Muscle layer of duodenum (tissue), 2 donors: ENCODE measurements around the gene SLC38A6.

Experiments
- H3K27ac ChIP-seq: one replicate; pipeline ENCODE4 v1.7.0; 2013; ENCODE audit warnings: mild to moderate bottlenecking, low read length
- H3K27me3 ChIP-seq: one replicate; pipeline ENCODE4 v1.7.0; 2013; ENCODE audit warnings: low read depth, mild to moderate bottlenecking, control low read depth, low read length
- H3K36me3 ChIP-seq, 2 donors: one replicate each; pipeline ENCODE4 v1.7.0; 2013; ENCODE audit warnings: low read length in 2 of 2, control low read depth in 1 of 2, mild to moderate bottlenecking in 1 of 2; ENCODE audit not compliant: insufficient read depth in 2 of 2, control insufficient read depth in 1 of 2
- H3K4me1 ChIP-seq, 2 donors: one replicate each; pipeline ENCODE4 v1.7.0; 2013; ENCODE audit warnings: low read length in 2 of 2, mild to moderate bottlenecking in 2 of 2, control low read depth in 1 of 2, moderate library complexity in 1 of 2; ENCODE audit not compliant: insufficient read depth in 2 of 2, control insufficient read depth in 1 of 2
- H3K4me3 ChIP-seq, 2 donors: one replicate each; pipeline ENCODE4 v1.7.0; 2013; ENCODE audit warnings: low read length in 2 of 2, low read depth in 1 of 2, mild to moderate bottlenecking in 1 of 2
- H3K9me3 ChIP-seq, 2 donors: one replicate each; pipeline ENCODE4 v1.7.0; 2013; ENCODE audit warnings: low read length in 2 of 2, control low read depth in 1 of 2, mild to moderate bottlenecking in 1 of 2; ENCODE audit not compliant: control insufficient read depth in 1 of 2
- donor health status: healthy.

SLC38A6 gene

DNA sequence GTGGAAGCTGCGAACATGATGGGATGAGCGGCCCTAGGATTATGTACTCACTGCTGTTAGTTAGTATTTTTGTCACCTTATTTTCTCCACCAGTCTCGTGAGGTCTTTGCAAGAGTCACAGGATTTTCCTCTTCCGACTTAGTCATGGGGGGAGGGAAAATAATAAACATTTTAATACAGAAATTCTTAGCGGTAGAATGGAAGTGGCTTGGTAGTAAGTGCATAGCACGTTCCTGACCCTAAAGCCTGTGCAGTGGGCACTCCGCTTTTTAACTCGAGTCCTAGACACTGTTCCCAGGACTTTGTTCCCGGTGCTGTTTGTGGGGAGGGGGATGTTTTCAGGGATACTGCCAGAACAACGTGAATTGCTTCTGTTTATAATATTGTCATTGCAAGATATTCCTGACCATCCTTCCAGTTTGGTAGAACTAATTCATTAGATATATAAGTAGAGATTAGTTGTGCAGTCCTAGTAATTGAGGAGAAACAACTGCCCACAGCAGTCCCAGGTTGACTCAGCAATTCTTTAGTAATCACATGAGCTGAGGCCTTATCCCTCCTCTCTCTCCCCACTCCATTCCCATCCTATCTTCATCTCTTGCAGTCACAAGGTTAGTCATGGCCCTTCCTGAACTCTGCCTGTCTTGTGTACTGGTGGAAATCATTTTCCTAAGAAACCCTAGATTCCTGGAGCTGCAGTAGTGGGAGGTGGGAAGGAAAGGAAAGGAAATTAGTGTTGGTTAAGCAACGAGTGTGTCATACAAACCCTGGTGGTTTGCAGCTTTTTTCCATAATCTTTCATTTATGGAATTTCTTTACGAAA, 799 bp downstream of the SLC38A6 start:
- H3K9me3 ChIP-seq, result no peaks in the 10 kb centered on the region
- H3K4me1 ChIP-seq, result peaks cover 18 to 31% of the 10 kb centered on the region in 2 donors
- H3K27me3 ChIP-seq, result no peaks in the 10 kb centered on the region
- H3K4me3 ChIP-seq, result peak overlapping the region; percentile 93 to 95
- H3K27ac ChIP-seq, result peak overlapping the region; percentile 91
- peaks cover 0 to 23% of the 10 kb centered on the region in 2 donors for H3K36me3 ChIP-seq

- Histone ChIP-seq H3K36me3 (peaks cover 9 to 36% of the 10 kb centered on the region in 2 donors), H3K4me3 (no peak overlapping the region), H3K27me3 (no peaks in the 10 kb centered on the region), H3K4me1 (peaks cover 18 to 31% of the 10 kb centered on the region in 2 donors), H3K27ac (no peak overlapping the region), H3K9me3 (no peaks in the 10 kb centered on the region)
These were observed 3.2 kb downstream of the SLC38A6 start for GRCh38 chr14:60984196-60984595.

- H3K27ac ChIP-seq, result no peak overlapping the region
- H3K9me3 ChIP-seq, result no peaks in the 10 kb centered on the region
- H3K4me3 ChIP-seq, result no peak overlapping the region
- peaks cover 15 to 45% of the 10 kb centered on the region in 2 donors for H3K36me3 ChIP-seq
- H3K27me3 ChIP-seq, result no peaks in the 10 kb centered on the region
- peaks cover 12 to 20% of the 10 kb centered on the region in 2 donors for H3K4me1 ChIP-seq
These were observed 5.5 kb downstream of the SLC38A6 start for GRCh38 chr14:60986500-60986899.

- no peaks in the 10 kb centered on the region for H3K9me3 ChIP-seq
- H3K36me3 ChIP-seq, result peaks cover 15 to 47% of the 10 kb centered on the region in 2 donors
These were observed 8.6 kb downstream of the SLC38A6 start for GRCh38 chr14:60989599-60989998.

DNA sequence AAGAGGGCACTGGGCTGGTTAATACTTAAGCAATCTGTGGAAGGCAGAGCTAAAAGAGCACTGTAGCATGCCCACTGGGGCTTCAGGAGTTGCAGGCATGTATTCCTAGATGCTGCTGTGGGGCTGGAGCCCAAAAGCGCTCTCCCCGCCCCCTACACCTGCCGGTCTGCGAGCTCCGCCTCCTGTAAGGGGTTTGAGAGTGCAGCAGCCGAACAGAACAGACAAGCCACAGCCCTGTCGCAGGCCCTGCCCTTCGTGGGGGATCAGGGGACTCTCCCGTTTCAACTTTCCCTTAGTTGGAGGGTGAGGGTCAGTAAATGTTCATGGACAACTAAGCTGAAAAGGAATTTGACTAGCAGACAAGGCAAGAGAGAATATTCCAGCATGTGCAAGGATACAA, 17.6 kb downstream of the SLC38A6 start:
- Histone ChIP-seq H3K27ac (no peak overlapping the region), H3K4me1 (no peaks in the 10 kb centered on the region), H3K36me3 (no peaks in the 10 kb centered on the region), H3K4me3 (no peak overlapping the region), H3K9me3 (no peaks in the 10 kb centered on the region), H3K27me3 (no peaks in the 10 kb centered on the region)

More at GRCh38 chr14:60989599-60989998, 8.6 kb downstream of the SLC38A6 start:
- H3K4me3 ChIP-seq, result no peak overlapping the region
- H3K4me1 ChIP-seq, result peaks cover 0 to 3% of the 10 kb centered on the region in 2 donors
- H3K27ac ChIP-seq, result no peak overlapping the region
- H3K27me3 ChIP-seq, result no peaks in the 10 kb centered on the region

GRCh38 chr14:60999536-60999935, 18.5 kb downstream of the SLC38A6 start:
- H3K4me1 ChIP-seq, result no peaks in the 10 kb centered on the region
- H3K9me3 ChIP-seq, result no peaks in the 10 kb centered on the region
- H3K27ac ChIP-seq, result no peak overlapping the region
- no peaks in the 10 kb centered on the region for H3K27me3 ChIP-seq
- no peak overlapping the region for H3K4me3 ChIP-seq
- H3K36me3 ChIP-seq, result no peaks in the 10 kb centered on the region

- H3K27ac ChIP-seq, result no peak overlapping the region
- H3K27me3 ChIP-seq, result no peaks in the 10 kb centered on the region
- no peaks in the 10 kb centered on the region for H3K36me3 ChIP-seq
- H3K9me3 ChIP-seq, result no peaks in the 10 kb centered on the region
- H3K4me1 ChIP-seq, result no peaks in the 10 kb centered on the region
- no peak overlapping the region for H3K4me3 ChIP-seq
These were observed 22.5 kb downstream of the SLC38A6 start for GRCh38 chr14:61003571-61003970.

- no peak overlapping the region for H3K27ac ChIP-seq
- H3K36me3 ChIP-seq, result no peaks in the 10 kb centered on the region
- H3K4me3 ChIP-seq, result no peak overlapping the region
- H3K4me1 ChIP-seq, result no peaks in the 10 kb centered on the region
- H3K27me3 ChIP-seq, result no peaks in the 10 kb centered on the region
- peaks cover 0 to 3% of the 10 kb centered on the region in 2 donors for H3K9me3 ChIP-seq
These were observed 38.5 kb downstream of the SLC38A6 start for GRCh38 chr14:61019537-61019936.

GRCh38 chr14:61025251-61026223, 44.5 kb downstream of the SLC38A6 start:
- no peaks in the 10 kb centered on the region for H3K27me3 ChIP-seq
- H3K9me3 ChIP-seq, result no peaks in the 10 kb centered on the region
- no peaks in the 10 kb centered on the region for H3K36me3 ChIP-seq
- H3K4me3 ChIP-seq, result no peak overlapping the region
- H3K27ac ChIP-seq, result no peak overlapping the region
- H3K4me1 ChIP-seq, result no peaks in the 10 kb centered on the region

DNA sequence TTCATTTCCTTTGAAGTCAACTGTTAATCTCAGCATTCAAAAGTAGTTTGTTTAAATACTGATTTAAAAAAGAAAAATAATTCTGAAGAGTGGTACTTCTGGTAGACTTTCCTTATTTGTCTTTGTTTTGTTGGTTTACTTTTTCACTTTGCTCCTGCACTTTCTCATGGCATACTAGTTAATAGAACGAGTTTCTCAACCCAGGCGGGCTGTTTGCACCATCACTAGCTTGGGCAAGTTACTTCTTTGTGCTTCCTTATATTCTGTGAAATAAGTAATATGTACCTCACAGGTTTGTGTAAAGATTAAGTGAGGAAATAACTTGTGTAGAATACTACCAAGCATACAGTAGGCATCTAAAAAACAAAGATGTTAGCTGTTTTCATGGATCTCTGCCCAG, 45.5 kb downstream of the SLC38A6 start:
- H3K4me3 ChIP-seq, result no peak overlapping the region

GRCh38 chr14:61031026-61031425, 50.0 kb downstream of the SLC38A6 start:
- no peaks in the 10 kb centered on the region for H3K36me3 ChIP-seq

More for the DNA sequence above, 45.5 kb downstream of the SLC38A6 start:
- Histone ChIP-seq H3K27ac (no peak overlapping the region), H3K9me3 (no peaks in the 10 kb centered on the region), H3K36me3 (no peaks in the 10 kb centered on the region), H3K27me3 (no peaks in the 10 kb centered on the region), H3K4me1 (no peaks in the 10 kb centered on the region)

More at GRCh38 chr14:61031026-61031425, 50.0 kb downstream of the SLC38A6 start:
- Histone ChIP-seq H3K27me3 (no peaks in the 10 kb centered on the region), H3K4me3 (no peak overlapping the region), H3K27ac (no peak overlapping the region), H3K9me3 (no peaks in the 10 kb centered on the region), H3K4me1 (no peaks in the 10 kb centered on the region)
